Progenitor cell of endocrine pancreas (in vitro differentiated cells): ENCODE results near the gene PIERCE2. TPM values are rescaled to one million over a fixed set of nuclear protein-coding genes. Genes with fewer than 3 reads are reported as not detected.
A peak's percentile ranks its signal among the peaks of the same experiment; 100 is the strongest.
"Not testable (repeated sequence)": the region's sequence is repeated elsewhere in the genome, so short reads cannot be mapped to it uniquely, and the experiment has no call there.

Source experiments
- DNase-seq: peaks from one replicate; pipeline ENCODE4 v3.0.0; 2021; ENCODE audit warnings: low spot score; ENCODE audit not compliant: unreplicated experiment
- H3K27ac Mint-ChIP-seq: 2 replicates; pipeline ENCODE4 v1.8.0; 2021; ENCODE audit warnings: mild to moderate bottlenecking, moderate library complexity, mixed read lengths
- H3K27me3 Mint-ChIP-seq: 2 replicates; pipeline ENCODE4 v1.8.0; 2021; ENCODE audit warnings: mixed read lengths
- H3K36me3 Mint-ChIP-seq: 2 replicates; pipeline ENCODE4 v1.8.0; 2022; ENCODE audit warnings: mixed read lengths; ENCODE audit not compliant: insufficient read depth
- H3K4me1 Mint-ChIP-seq: 2 replicates; pipeline ENCODE4 v1.8.0; 2021; ENCODE audit warnings: low read depth, mixed read lengths
- H3K4me3 Mint-ChIP-seq: 2 replicates; pipeline ENCODE4 v1.8.0; 2021; ENCODE audit warnings: low read depth, mild to moderate bottlenecking, moderate library complexity, mixed read lengths
- H3K9me3 Mint-ChIP-seq: 2 replicates; pipeline ENCODE4 v1.8.0; 2021; ENCODE audit warnings: low read depth, mixed read lengths
- total RNA-seq: library from RNA; stranded (reverse); gene quantifications from 2 replicates; pipeline ENCODE4 v1.2.1, GENCODE V29; 2021
- TF ChIP-seq, protein P1 (sequence below): fragments of 200-600 bp; sonication (generic); IDR thresholded peaks from one replicate; pipeline ENCODE4 v1.5.0; 2021; ENCODE audit warnings: antibody characterized with exemption, mild to moderate bottlenecking; ENCODE audit not compliant: unreplicated experiment

PIERCE2 gene
- total RNA-seq, 1 donor from 2014 or later = 5.8 TPM

- H3K4me1 Mint-ChIP-seq = peaks cover 16% of the 10 kb centered on the region
- H3K27me3 Mint-ChIP-seq = no peaks in the 10 kb centered on the region
- DNase-seq = no peak
- H3K36me3 Mint-ChIP-seq = peaks cover 8% of the 10 kb centered on the region
- H3K4me3 Mint-ChIP-seq = no peak overlapping the region
- H3K27ac Mint-ChIP-seq = peak overlapping the region; percentile 60
- TF ChIP-seq, protein P1, sequence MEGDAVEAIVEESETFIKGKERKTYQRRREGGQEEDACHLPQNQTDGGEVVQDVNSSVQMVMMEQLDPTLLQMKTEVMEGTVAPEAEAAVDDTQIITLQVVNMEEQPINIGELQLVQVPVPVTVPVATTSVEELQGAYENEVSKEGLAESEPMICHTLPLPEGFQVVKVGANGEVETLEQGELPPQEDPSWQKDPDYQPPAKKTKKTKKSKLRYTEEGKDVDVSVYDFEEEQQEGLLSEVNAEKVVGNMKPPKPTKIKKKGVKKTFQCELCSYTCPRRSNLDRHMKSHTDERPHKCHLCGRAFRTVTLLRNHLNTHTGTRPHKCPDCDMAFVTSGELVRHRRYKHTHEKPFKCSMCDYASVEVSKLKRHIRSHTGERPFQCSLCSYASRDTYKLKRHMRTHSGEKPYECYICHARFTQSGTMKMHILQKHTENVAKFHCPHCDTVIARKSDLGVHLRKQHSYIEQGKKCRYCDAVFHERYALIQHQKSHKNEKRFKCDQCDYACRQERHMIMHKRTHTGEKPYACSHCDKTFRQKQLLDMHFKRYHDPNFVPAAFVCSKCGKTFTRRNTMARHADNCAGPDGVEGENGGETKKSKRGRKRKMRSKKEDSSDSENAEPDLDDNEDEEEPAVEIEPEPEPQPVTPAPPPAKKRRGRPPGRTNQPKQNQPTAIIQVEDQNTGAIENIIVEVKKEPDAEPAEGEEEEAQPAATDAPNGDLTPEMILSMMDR = no peak
- H3K9me3 Mint-ChIP-seq = peaks cover 7% of the 10 kb centered on the region
These were observed 4.8 kb upstream of the PIERCE2 start for GRCh38 chr15:55403531-55403930.

DNA sequence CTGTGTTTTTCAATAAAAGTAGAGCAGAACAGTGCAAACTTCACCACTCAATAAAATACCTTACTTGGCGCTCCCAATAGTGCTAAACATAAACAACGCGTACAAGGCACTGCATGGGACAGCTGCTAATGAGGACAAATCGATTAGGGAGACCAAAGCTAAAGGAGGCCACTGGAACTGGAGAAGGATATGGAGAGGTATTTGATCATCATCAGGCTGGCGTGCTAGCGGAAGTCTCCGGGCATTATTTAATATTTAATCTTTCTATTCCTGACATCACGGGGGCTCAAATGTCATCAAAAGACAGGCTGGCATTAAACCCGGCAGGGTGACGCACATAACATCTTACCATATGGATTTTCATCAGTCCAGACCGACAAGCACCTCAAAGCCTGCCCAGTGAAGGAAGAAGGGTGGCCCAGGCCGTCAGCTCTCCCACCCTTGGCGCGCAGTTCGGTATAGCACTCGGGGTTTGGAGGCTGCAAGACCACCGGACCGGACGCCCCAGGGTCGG is 740 bp upstream of the PIERCE2 start:
- Mint-ChIP-seq H3K4me3 (peak overlapping the region; percentile 98), H3K9me3 (no peaks in the 10 kb centered on the region), H3K36me3 (no peaks in the 10 kb centered on the region), H3K27ac (peak overlapping the region; percentile 97), H3K4me1 (peaks cover 18% of the 10 kb centered on the region), H3K27me3 (no peaks in the 10 kb centered on the region)
- TF ChIP-seq, protein P1 = no peak
- DNase-seq = no peak

- not testable (repeated sequence) for H3K36me3 Mint-ChIP-seq, H3K9me3 Mint-ChIP-seq, DNase-seq, H3K4me1 Mint-ChIP-seq, H3K27me3 Mint-ChIP-seq
- Mint-ChIP-seq H3K27ac (peak overlapping the region; percentile 98), H3K4me3 (peak overlapping the region; percentile 98)
These were observed 681 bp downstream of the PIERCE2 start for GRCh38 chr15:55408976-55409375.

GRCh38 chr15:55417678-55418077 is 9.4 kb downstream of the PIERCE2 start:
- not testable (repeated sequence) for H3K27me3 Mint-ChIP-seq, H3K9me3 Mint-ChIP-seq, DNase-seq, H3K4me3 Mint-ChIP-seq, H3K4me1 Mint-ChIP-seq, H3K27ac Mint-ChIP-seq, H3K36me3 Mint-ChIP-seq

GRCh38 chr15:55420171-55420866 is 12.0 kb downstream of the PIERCE2 start:
- H3K27me3 Mint-ChIP-seq = no peaks in the 10 kb centered on the region
- DNase-seq = no peak
- H3K4me3 Mint-ChIP-seq = no peak overlapping the region
- peaks cover 4% of the 10 kb centered on the region for H3K36me3 Mint-ChIP-seq
- no peaks in the 10 kb centered on the region for H3K9me3 Mint-ChIP-seq
- TF ChIP-seq, protein P1 = no peak
- H3K4me1 Mint-ChIP-seq = no peaks in the 10 kb centered on the region
- no peak overlapping the region for H3K27ac Mint-ChIP-seq

DNA sequence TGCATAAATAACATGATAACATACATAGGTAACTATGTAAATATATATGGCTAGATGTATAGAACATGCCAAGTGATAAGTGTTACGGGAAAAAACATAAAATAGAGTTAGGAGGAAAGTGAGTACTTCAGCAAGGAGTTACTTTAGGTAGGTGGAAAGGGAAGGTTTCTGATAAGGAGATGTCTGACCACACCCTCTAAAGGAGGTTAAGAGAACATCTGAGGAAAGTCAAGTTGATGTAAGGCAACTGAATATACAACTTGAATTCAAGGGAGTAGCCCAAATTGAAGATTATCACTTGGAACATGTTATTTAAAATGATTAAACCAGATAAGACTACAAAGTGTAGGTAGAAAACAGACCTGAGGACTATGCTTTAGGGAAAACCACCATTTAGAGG is 13.8 kb downstream of the PIERCE2 start:
- H3K9me3 Mint-ChIP-seq = no peaks in the 10 kb centered on the region
- H3K27ac Mint-ChIP-seq = no peak overlapping the region
- peaks cover 7% of the 10 kb centered on the region for H3K36me3 Mint-ChIP-seq
- no peaks in the 10 kb centered on the region for H3K27me3 Mint-ChIP-seq
- DNase-seq = no peak
- H3K4me1 Mint-ChIP-seq = no peaks in the 10 kb centered on the region
- TF ChIP-seq, protein P1 = no peak
- H3K4me3 Mint-ChIP-seq = no peak overlapping the region
